Measurements from ENCODE around the gene BIRC3. TPM values are rescaled to one million over a fixed set of nuclear protein-coding genes. Genes with fewer than 3 reads are reported as not detected.
A peak's percentile ranks its signal among the peaks of the same experiment; 100 is the strongest.

Gene BIRC3
- total RNA-seq = 10 to 100 TPM; 14.8 to 66.3 TPM

- intact Hi-C loops (cut with DNase I) = no loop called here
- DNase-seq = peak; percentile 92
- Histone ChIP-seq H3K9ac (ENCODE audit: low read depth in 2 of 2, low read length in 2 of 2) (peak within 1 kb of the TSS; percentile 85 to 86), H3K27ac (peak within 1 kb of the TSS; percentile 85), H3K4me1 (peaks cover 9% of the 10 kb centered on the region), H3K4me3 (peak within 1 kb of the TSS; percentile 46), H3K9me3 (no peaks in the 10 kb centered on the region), H3K27me3 (no peaks in the 10 kb centered on the region), H3K36me3 (no peaks in the 10 kb centered on the region)
- peak; percentile 26 for TF ChIP-seq CTCF (IDR thresholded peaks at IDR 0.05)
These were observed at the start of gene BIRC3 for GRCh38 chr11:102317099-102317767. TSS of gene BIRC3 (plus strand) at chr11:102317484. CDS start at chr11:102324510, 7,026 bp downstream.

GRCh38 chr11:102267609-102268008 is 49.7 kb upstream of the BIRC3 start:
- peak; percentile 50 for DNase-seq
- H3K9me3 ChIP-seq = no peaks in the 10 kb centered on the region
- intact Hi-C loops (cut with DNase I) = no loop called here
- H3K27ac ChIP-seq = peak overlapping the region; percentile 85
- peak overlapping the region in 1 of 2 donors; percentile 75 for H3K9ac ChIP-seq (ENCODE audit: low read depth in 2 of 2, low read length in 2 of 2)
- no peak for TF ChIP-seq CTCF (IDR thresholded peaks at IDR 0.05)
- no peaks in the 10 kb centered on the region for H3K4me1 ChIP-seq
- H3K4me3 ChIP-seq = peak overlapping the region; percentile 39
- H3K36me3 ChIP-seq = no peaks in the 10 kb centered on the region
- no peaks in the 10 kb centered on the region for H3K27me3 ChIP-seq

GRCh38 chr11:102268083-102268984 is 49.0 kb upstream of the BIRC3 start:
- intact Hi-C loops (cut with DNase I) = no loop called here
- peak overlapping the region; percentile 39 for H3K4me3 ChIP-seq
- H3K36me3 ChIP-seq = no peaks in the 10 kb centered on the region
- no peaks in the 10 kb centered on the region for H3K9me3 ChIP-seq
- H3K27ac ChIP-seq = peak overlapping the region; percentile 85
- no peaks in the 10 kb centered on the region for H3K27me3 ChIP-seq
- no peaks in the 10 kb centered on the region for H3K4me1 ChIP-seq
- peak; percentile 95 for DNase-seq
- TF ChIP-seq CTCF (IDR thresholded peaks at IDR 0.05) = peak; percentile 32
- H3K9ac ChIP-seq (ENCODE audit: low read depth in 2 of 2, low read length in 2 of 2) = peak overlapping the region; percentile 36 to 75

- no peaks in the 10 kb centered on the region for H3K27me3 ChIP-seq
- no peaks in the 10 kb centered on the region for H3K36me3 ChIP-seq
- no peaks in the 10 kb centered on the region for H3K9me3 ChIP-seq
- no peak for DNase-seq
- peak overlapping the region; percentile 85 for H3K27ac ChIP-seq
- peak overlapping the region; percentile 39 for H3K4me3 ChIP-seq
- TF ChIP-seq CTCF (IDR thresholded peaks at IDR 0.05) = peak; percentile 2
- intact Hi-C loops (cut with DNase I) = no loop called here
- peak overlapping the region in 1 of 2 donors; percentile 44 for H3K9ac ChIP-seq (ENCODE audit: low read depth in 2 of 2, low read length in 2 of 2)
- H3K4me1 ChIP-seq = no peaks in the 10 kb centered on the region
These were observed 48.3 kb upstream of the BIRC3 start for GRCh38 chr11:102268985-102269470.

DNA sequence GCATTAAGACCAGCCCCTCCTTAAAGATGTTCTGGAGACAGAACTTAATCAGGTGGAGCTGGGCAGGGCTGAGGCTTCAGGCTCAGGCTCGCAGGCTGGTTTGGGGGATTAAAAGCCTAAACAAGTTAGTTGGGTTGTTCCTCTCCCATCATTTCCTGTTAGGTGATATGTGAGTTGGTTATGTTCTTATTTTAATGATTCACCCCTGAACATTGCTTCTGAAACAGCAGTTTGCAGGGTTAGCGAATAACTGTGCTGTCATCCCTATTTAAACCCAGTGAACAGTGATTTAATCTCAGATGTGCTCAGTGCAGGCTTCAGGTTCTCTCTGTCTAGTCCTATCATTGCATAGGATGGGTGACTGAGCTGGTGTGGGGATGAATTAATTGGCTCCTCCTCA is 47.4 kb upstream of the BIRC3 start:
- DNase-seq = no peak
- H3K4me1 ChIP-seq = no peaks in the 10 kb centered on the region

More for the DNA sequence above, 47.4 kb upstream of the BIRC3 start:
- H3K36me3 ChIP-seq = no peaks in the 10 kb centered on the region
- H3K4me3 ChIP-seq = no peak overlapping the region
- no peak for TF ChIP-seq CTCF (IDR thresholded peaks at IDR 0.05)
- H3K27ac ChIP-seq = no peak overlapping the region
- peak overlapping the region in 1 of 2 donors; percentile 1 for H3K9ac ChIP-seq (ENCODE audit: low read depth in 2 of 2, low read length in 2 of 2)
- intact Hi-C loops (cut with DNase I) = no loop called here
- no peaks in the 10 kb centered on the region for H3K9me3 ChIP-seq
- no peaks in the 10 kb centered on the region for H3K27me3 ChIP-seq

Measured in colonic mucosa (tissue), 4 donors.